Liver (tissue), 9 donors: Measurements from ENCODE around the gene ARHGEF2. TPM values are rescaled to one million over a fixed set of nuclear protein-coding genes. Genes with fewer than 3 reads are reported as not detected.
A peak's percentile ranks its signal among the peaks of the same experiment; 100 is the strongest.

ENCODE experiments used
- DNase-seq: peaks from one replicate; pipeline ENCODE4 v3.0.0-alpha.2; 2017; ENCODE audit warnings: low spot score
- H3K27ac ChIP-seq, 2 donors: one replicate each; pipeline ENCODE4 v1.7.0; 2013; ENCODE audit warnings: inconsistent platforms in 2 of 2, low read length in 2 of 2, control low read depth in 1 of 2, low read depth in 1 of 2, mild to moderate bottlenecking in 1 of 2
- H3K27me3 ChIP-seq, 4 donors: one replicate each; pipeline versions ENCODE4 v1.6.1 to v1.7.0; 2013; ENCODE audit warnings: low read length in 3 of 4, inconsistent platforms in 1 of 4, mild to moderate bottlenecking in 1 of 4, moderate library complexity in 1 of 4; ENCODE audit not compliant: control insufficient read depth in 4 of 4, insufficient read depth in 4 of 4
- H3K36me3 ChIP-seq, 4 donors: one replicate each; pipeline versions ENCODE4 v1.6.1 to v1.7.0; 2013; ENCODE audit warnings: low read length in 3 of 4, mild to moderate bottlenecking in 3 of 4, low read depth in 1 of 4, moderate library complexity in 1 of 4; ENCODE audit not compliant: control insufficient read depth in 4 of 4, insufficient read depth in 3 of 4
- H3K4me1 ChIP-seq, 4 donors: one replicate each; pipeline versions ENCODE4 v1.6.1 to v1.7.0; 2013; ENCODE audit warnings: low read length in 3 of 4, mild to moderate bottlenecking in 3 of 4, moderate library complexity in 1 of 4; ENCODE audit not compliant: control insufficient read depth in 4 of 4, insufficient read depth in 4 of 4
- H3K4me3 ChIP-seq, 3 donors: one replicate each; pipeline versions ENCODE4 v1.6.1 to v1.7.0; 2013; ENCODE audit warnings: low read length in 3 of 3, control low read depth in 1 of 3, low read depth in 1 of 3, mild to moderate bottlenecking in 1 of 3
- H3K9ac ChIP-seq, 2 donors: one replicate each; pipeline ENCODE4 v1.7.0; 2013; ENCODE audit warnings: low read length in 2 of 2, mild to moderate bottlenecking in 2 of 2, moderate library complexity in 2 of 2, control low read depth in 1 of 2, low read depth in 1 of 2
- H3K9me3 ChIP-seq, 4 donors: one replicate each; pipeline versions ENCODE4 v1.6.1 to v1.7.0; 2013; ENCODE audit warnings: low read length in 3 of 4; ENCODE audit not compliant: control insufficient read depth in 4 of 4
- EGR1 ChIP-seq, 2 donors: IDR thresholded peaks; 2 replicates each; pipeline ENCODE4 v1.6.1; 2016 to 2018; ENCODE audit warnings: antibody characterized with exemption in 2 of 2, low read depth in 2 of 2
- FOXA1 ChIP-seq: IDR thresholded peaks from 2 replicates; pipeline ENCODE4 v1.6.1; 2016; ENCODE audit warnings: antibody characterized with exemption
- FOXA2 ChIP-seq: IDR thresholded peaks from 2 replicates; pipeline ENCODE4 v1.6.1; 2016; ENCODE audit warnings: antibody characterized with exemption
- GABPA ChIP-seq, 2 donors: IDR thresholded peaks in 1 of 2; conservative IDR thresholded peaks in 1 of 2; 2 replicates each; pipeline ENCODE4 v1.6.1; 2016; ENCODE audit warnings: antibody characterized with exemption in 2 of 2, mild to moderate bottlenecking in 1 of 2, moderate library complexity in 1 of 2
- HNF4A ChIP-seq, 2 donors: conservative IDR thresholded peaks; 2 replicates each; pipeline ENCODE4 v1.6.1; 2016; ENCODE audit warnings: antibody characterized with exemption in 2 of 2, mild to moderate bottlenecking in 2 of 2
- HNF4G ChIP-seq: IDR thresholded peaks from 2 replicates; pipeline ENCODE4 v1.6.1; 2016; ENCODE audit warnings: antibody characterized with exemption
- JUND ChIP-seq, 2 donors: IDR thresholded peaks; 2 replicates each; pipeline ENCODE4 v1.6.1; 2016; ENCODE audit warnings: antibody characterized with exemption in 2 of 2
- NR2F2 ChIP-seq: IDR thresholded peaks from 2 replicates; pipeline ENCODE4 v1.6.1; 2016; ENCODE audit warnings: antibody characterized with exemption
- RAD21 ChIP-seq, 2 donors: IDR thresholded peaks; 2 replicates each; pipeline ENCODE4 v1.6.1; 2016; ENCODE audit warnings: antibody characterized with exemption in 2 of 2, mild to moderate bottlenecking in 2 of 2
- RXRA ChIP-seq, 2 donors: IDR thresholded peaks; 2 replicates each; pipeline ENCODE4 v1.6.1; 2017 to 2018; ENCODE audit warnings: antibody characterized with exemption in 2 of 2, mild to moderate bottlenecking in 1 of 2
- SP1 ChIP-seq: IDR thresholded peaks from 2 replicates; pipeline ENCODE4 v1.6.1; 2018; ENCODE audit warnings: antibody characterized with exemption, mild to moderate bottlenecking
- TAF1 ChIP-seq: conservative IDR thresholded peaks from 2 replicates; pipeline ENCODE4 v1.6.1; 2016; ENCODE audit warnings: antibody characterized with exemption, mild to moderate bottlenecking
- YY1 ChIP-seq: IDR thresholded peaks from 2 replicates; pipeline ENCODE4 v1.6.1; 2016; ENCODE audit warnings: antibody characterized with exemption, mild to moderate bottlenecking
- WGBS: extraction: QIAGEN DNeasy Blood & Tissue Kit; methylation state at CpG from one replicate; pipeline ENCODE4 v1.1.7; 2013; 5-methylcytosine and 5-hydroxymethylcytosine counted together
- polyA plus RNA-seq, 2 donors: library from polyadenylated mRNA; stranded (reverse) in 1 of 2; unstranded in 1 of 2; fragments of 200-250 nt in 1 of 2; fragments of >200 nt in 1 of 2; fragmentation: Nextera tagmentation in 1 of 2; extraction: Ambion mirVana in 1 of 2; gene quantifications; one replicate each; pipeline versions ENCODE4 v1.2.1 to v1.2.3, GENCODE V29; 2013 to 2015
- total RNA-seq, 2 donors: library from RNA; depleted of rRNA; stranded (reverse); fragments of >200 nt; gene quantifications; one replicate each; pipeline ENCODE4 v1.2.3, GENCODE V29; 2014
- TF ChIP-seq, protein P1 (sequence below): IDR thresholded peaks from 2 replicates; pipeline ENCODE4 v1.6.1; 2016; ENCODE audit warnings: antibody characterized with exemption
- TF ChIP-seq, protein P2 (sequence below): IDR thresholded peaks from 2 replicates; pipeline ENCODE4 v1.6.1; 2016; ENCODE audit warnings: antibody characterized with exemption
- TF ChIP-seq, protein P3 (sequence below): IDR thresholded peaks from 2 replicates; pipeline ENCODE4 v1.6.1; 2016; ENCODE audit warnings: antibody characterized with exemption, mild to moderate bottlenecking
- donor health status: healthy.
- donor health status: healthy.
- donor health status: healthy.
- donor health status: healthy.
- donor health status: healthy.

The ARHGEF2 gene
- total and polyA plus RNA-seq, 4 donors = 3.2 to 59.1 (median 10.3) TPM

DNA sequence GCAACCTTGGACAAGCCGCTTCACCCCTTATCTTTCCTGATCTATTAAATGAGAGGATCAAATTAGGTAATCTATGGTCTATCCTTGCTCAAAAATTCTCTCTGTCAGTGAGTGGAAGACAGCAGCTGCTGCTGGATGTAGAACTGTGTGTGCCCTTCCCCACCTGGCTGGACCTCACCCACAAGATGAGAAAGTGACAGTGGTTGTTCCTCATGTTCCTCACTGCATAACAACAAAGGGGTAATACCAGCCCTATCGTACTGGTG lies 25.5 kb upstream of the ARHGEF2 start:
- Histone ChIP-seq H3K9me3 (no peaks in the 10 kb centered on the region), H3K27ac (no peak overlapping the region), H3K4me3 (no peak overlapping the region), H3K9ac (no peak overlapping the region), H3K27me3 (no peaks in the 10 kb centered on the region), H3K4me1 (peaks cover 0 to 14% (median 9%) of the 10 kb centered on the region in 4 donors), H3K36me3 (peaks cover 5 to 10% (median 8%) of the 10 kb centered on the region in 4 donors)
- DNase-seq = no peak
- WGBS = 65% methylated on average over 2 of the region's 2 CpGs
- no peak for TF ChIP-seq HNF4G
- no peak for TF ChIP-seq EGR1 (IDR thresholded peaks at IDR 0.05; ENCODE audit: low read depth in 2 of 2)
- TF ChIP-seq RAD21 (IDR thresholded peaks at IDR 0.05) = no peak
- no peak for TF ChIP-seq HNF4A (conservative IDR thresholded peaks at IDR 0.05)
- no peak for TF ChIP-seq TAF1
- TF ChIP-seq, protein P1, sequence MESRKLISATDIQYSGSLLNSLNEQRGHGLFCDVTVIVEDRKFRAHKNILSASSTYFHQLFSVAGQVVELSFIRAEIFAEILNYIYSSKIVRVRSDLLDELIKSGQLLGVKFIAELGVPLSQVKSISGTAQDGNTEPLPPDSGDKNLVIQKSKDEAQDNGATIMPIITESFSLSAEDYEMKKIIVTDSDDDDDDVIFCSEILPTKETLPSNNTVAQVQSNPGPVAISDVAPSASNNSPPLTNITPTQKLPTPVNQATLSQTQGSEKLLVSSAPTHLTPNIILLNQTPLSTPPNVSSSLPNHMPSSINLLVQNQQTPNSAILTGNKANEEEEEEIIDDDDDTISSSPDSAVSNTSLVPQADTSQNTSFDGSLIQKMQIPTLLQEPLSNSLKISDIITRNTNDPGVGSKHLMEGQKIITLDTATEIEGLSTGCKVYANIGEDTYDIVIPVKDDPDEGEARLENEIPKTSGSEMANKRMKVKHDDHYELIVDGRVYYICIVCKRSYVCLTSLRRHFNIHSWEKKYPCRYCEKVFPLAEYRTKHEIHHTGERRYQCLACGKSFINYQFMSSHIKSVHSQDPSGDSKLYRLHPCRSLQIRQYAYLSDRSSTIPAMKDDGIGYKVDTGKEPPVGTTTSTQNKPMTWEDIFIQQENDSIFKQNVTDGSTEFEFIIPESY = no peak
- no peak for TF ChIP-seq NR2F2
- TF ChIP-seq, protein P2, sequence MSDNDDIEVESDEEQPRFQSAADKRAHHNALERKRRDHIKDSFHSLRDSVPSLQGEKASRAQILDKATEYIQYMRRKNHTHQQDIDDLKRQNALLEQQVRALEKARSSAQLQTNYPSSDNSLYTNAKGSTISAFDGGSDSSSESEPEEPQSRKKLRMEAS = no peak
- no peak for TF ChIP-seq JUND (IDR thresholded peaks at IDR 0.05)

DNA sequence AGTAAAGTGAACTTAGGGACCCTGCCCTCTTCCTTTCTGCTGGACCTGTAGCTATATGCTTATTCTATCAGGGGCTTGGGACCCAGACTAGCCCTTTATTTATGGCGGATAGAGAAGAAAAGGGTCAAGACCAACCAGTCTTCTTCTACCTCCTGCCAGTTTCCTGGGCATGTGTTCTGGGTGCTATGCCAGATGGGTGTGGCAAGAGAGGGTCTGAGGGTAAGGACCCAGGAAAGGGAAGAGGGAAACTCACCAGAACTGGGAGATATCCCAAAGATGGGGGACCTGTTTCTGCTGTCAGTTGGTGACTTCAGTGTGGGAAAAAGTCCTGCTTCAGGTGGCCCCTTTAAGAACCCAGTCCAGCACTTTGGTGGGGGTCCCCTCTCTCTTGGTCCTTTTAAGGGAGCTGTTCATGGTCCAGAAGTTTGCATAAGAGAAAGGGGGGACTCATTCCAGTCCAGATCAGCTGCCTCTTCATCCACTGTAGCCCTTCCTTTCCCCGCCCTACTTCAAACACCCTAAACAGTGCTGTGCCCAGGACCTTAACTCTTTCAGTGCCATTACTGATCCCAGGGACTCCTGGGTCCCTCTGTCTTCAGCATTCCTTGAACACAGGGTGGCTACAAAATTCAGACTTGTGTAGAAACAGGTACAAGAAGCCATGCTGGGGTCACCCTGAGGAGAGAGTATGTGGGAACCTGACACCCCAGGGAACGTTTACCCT lies 24.0 kb upstream of the ARHGEF2 start:
- Histone ChIP-seq H3K36me3 (peaks cover 0 to 4% (median 2%) of the 10 kb centered on the region in 4 donors), H3K9me3 (no peaks in the 10 kb centered on the region), H3K4me3 (no peak overlapping the region), H3K27me3 (no peaks in the 10 kb centered on the region), H3K4me1 (peaks cover 0 to 14% (median 9%) of the 10 kb centered on the region in 4 donors), H3K27ac (no peak overlapping the region), H3K9ac (no peak overlapping the region)
- TF ChIP-seq EGR1 (IDR thresholded peaks at IDR 0.05; ENCODE audit: low read depth in 2 of 2) = no peak
- no peak for TF ChIP-seq RXRA (IDR thresholded peaks at IDR 0.05)
- TF ChIP-seq RAD21 (IDR thresholded peaks at IDR 0.05) = no peak
- TF ChIP-seq, protein P2 = no peak
- no peak for TF ChIP-seq JUND (IDR thresholded peaks at IDR 0.05)
- no peak for TF ChIP-seq FOXA2
- no peak for TF ChIP-seq SP1
- TF ChIP-seq HNF4A (conservative IDR thresholded peaks at IDR 0.05) = no peak
- no peak for TF ChIP-seq YY1
- WGBS = 74% methylated on average over 3 of the region's 3 CpGs
- DNase-seq = no peak

DNA sequence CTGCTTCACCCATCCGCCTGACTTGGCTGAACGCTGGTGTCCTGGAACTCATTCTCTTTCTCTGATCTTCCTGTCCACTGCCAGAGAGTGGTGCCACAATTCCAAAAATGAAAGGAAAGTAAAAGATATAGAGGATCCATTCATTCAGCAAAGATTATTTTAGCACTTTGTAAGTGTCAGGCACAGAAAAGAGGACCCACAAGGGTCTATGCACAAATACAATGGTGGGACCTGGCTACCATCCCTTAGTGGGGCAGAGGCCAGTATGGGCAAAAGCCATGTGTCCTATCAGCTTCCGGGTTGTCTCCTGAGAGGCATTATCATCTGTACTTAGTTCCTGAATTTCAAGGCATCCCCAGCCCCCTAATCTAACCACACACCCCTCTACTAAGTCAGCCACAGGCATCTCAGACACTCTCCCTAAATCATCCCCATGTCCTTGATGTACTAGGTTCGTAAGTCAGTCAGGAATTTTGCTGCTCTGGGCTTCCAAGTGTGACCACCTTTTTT lies 23.4 kb upstream of the ARHGEF2 start:
- H3K9ac ChIP-seq = no peak overlapping the region

More for the DNA sequence above, 23.4 kb upstream of the ARHGEF2 start:
- Histone ChIP-seq H3K27ac (no peak overlapping the region), H3K9me3 (no peaks in the 10 kb centered on the region), H3K4me3 (no peak overlapping the region), H3K27me3 (no peaks in the 10 kb centered on the region), H3K36me3 (peaks cover 0 to 1% (median 0%) of the 10 kb centered on the region in 4 donors), H3K4me1 (peaks cover 0 to 14% (median 9%) of the 10 kb centered on the region in 4 donors)
- 32% methylated on average over 4 of the region's 4 CpGs for WGBS
- DNase-seq = no peak
- TF ChIP-seq, protein P3, sequence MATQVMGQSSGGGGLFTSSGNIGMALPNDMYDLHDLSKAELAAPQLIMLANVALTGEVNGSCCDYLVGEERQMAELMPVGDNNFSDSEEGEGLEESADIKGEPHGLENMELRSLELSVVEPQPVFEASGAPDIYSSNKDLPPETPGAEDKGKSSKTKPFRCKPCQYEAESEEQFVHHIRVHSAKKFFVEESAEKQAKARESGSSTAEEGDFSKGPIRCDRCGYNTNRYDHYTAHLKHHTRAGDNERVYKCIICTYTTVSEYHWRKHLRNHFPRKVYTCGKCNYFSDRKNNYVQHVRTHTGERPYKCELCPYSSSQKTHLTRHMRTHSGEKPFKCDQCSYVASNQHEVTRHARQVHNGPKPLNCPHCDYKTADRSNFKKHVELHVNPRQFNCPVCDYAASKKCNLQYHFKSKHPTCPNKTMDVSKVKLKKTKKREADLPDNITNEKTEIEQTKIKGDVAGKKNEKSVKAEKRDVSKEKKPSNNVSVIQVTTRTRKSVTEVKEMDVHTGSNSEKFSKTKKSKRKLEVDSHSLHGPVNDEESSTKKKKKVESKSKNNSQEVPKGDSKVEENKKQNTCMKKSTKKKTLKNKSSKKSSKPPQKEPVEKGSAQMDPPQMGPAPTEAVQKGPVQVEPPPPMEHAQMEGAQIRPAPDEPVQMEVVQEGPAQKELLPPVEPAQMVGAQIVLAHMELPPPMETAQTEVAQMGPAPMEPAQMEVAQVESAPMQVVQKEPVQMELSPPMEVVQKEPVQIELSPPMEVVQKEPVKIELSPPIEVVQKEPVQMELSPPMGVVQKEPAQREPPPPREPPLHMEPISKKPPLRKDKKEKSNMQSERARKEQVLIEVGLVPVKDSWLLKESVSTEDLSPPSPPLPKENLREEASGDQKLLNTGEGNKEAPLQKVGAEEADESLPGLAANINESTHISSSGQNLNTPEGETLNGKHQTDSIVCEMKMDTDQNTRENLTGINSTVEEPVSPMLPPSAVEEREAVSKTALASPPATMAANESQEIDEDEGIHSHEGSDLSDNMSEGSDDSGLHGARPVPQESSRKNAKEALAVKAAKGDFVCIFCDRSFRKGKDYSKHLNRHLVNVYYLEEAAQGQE = no peak
- TF ChIP-seq HNF4A (conservative IDR thresholded peaks at IDR 0.05) = no peak
- TF ChIP-seq FOXA1 = no peak
- TF ChIP-seq GABPA (IDR thresholded peaks at IDR 0.05 in 1 of 2, conservative IDR thresholded peaks at IDR 0.05 in 1 of 2) = no peak
- peak; percentile 53 to 60 for TF ChIP-seq RAD21 (IDR thresholded peaks at IDR 0.05)
- TF ChIP-seq, protein P1 = no peak
- no peak for TF ChIP-seq TAF1
